22Rv1 (cell line): Measurements from ENCODE around the gene COLEC12.
"Not testable (repeated sequence)": the region's sequence is repeated elsewhere in the genome, so short reads cannot be mapped to it uniquely, and the experiment has no call there.

Source experiments
- H3K27ac ChIP-seq: fragments of 450-650 bp; 2 replicates; pipeline ENCODE4 v1.5.1; 2017
- CTCF ChIP-seq: fragments of 450-650 bp; IDR thresholded peaks from 2 replicates; pipeline ENCODE4 v1.5.1; 2017; ENCODE audit warnings: mild to moderate bottlenecking
- ZFX ChIP-seq: fragments of 450-650 bp; IDR thresholded peaks from 2 replicates; pipeline ENCODE4 v1.6.1; 2017; ENCODE audit warnings: antibody characterized with exemption, borderline replicate concordance

The COLEC12 gene

GRCh38 chr18:310042-310441 is 190.5 kb downstream of the COLEC12 start:
- H3K27ac ChIP-seq, result no peak overlapping the region
- TF ChIP-seq ZFX (no peak), CTCF (no peak)

GRCh38 chr18:308086-308485 is 192.4 kb downstream of the COLEC12 start:
- not testable (repeated sequence) for H3K27ac ChIP-seq

GRCh38 chr18:306608-307255 is 193.8 kb downstream of the COLEC12 start:
- no peak overlapping the region for H3K27ac ChIP-seq
- TF ChIP-seq ZFX, result no peak
- TF ChIP-seq CTCF, result no peak

- peak overlapping the region; percentile 88 for H3K27ac ChIP-seq
- TF ChIP-seq ZFX, result no peak
- TF ChIP-seq CTCF, result peak; percentile 29
Observed at GRCh38 chr18:305003-305501, 195.4 kb downstream of the COLEC12 start.

GRCh38 chr18:303607-304006 is 196.9 kb downstream of the COLEC12 start:
- TF ChIP-seq ZFX (no peak), CTCF (no peak)
- H3K27ac ChIP-seq, result no peak overlapping the region

- H3K27ac ChIP-seq, result no peak overlapping the region
- TF ChIP-seq ZFX, result no peak
- no peak for TF ChIP-seq CTCF
Observed at GRCh38 chr18:303011-303410, 197.5 kb downstream of the COLEC12 start.

GRCh38 chr18:302097-302496 is 198.4 kb downstream of the COLEC12 start:
- H3K27ac ChIP-seq, result no peak overlapping the region
- TF ChIP-seq ZFX (no peak), CTCF (no peak)

- H3K27ac ChIP-seq, result no peak overlapping the region
- TF ChIP-seq CTCF (no peak), ZFX (no peak)
Observed at GRCh38 chr18:297936-298335, 202.6 kb downstream of the COLEC12 start.
